Motor neuron (in vitro differentiated cells): ENCODE data around the gene ANKRD36. TPM values are rescaled to one million over a fixed set of nuclear protein-coding genes. Genes with fewer than 3 reads are reported as not detected.
"Not testable (repeated sequence)": the region's sequence is repeated elsewhere in the genome, so short reads cannot be mapped to it uniquely, and the experiment has no call there.

Source experiments
- ATAC-seq, 8 experiments: fragments of 200-7000 bp; cut with Tn5 transposase; replicated peaks in 6 of 8; 2 replicates each; pipeline ENCODE4 v1.8.0; 2021; ENCODE audit warnings: mild to moderate bottlenecking in 8 of 8, moderate library complexity in 8 of 8
- H3K27ac ChIP-seq, 2 donors: fragments of 250-450 bp; sonication (Bioruptor Pico); 2 replicates each; pipeline ENCODE4 v1.9.0; 2021; ENCODE audit warnings: antibody characterized with exemption in 2 of 2, mild to moderate bottlenecking in 2 of 2, moderate library complexity in 1 of 2
- H3K4me1 ChIP-seq, 2 donors: fragments of 250-450 bp; sonication (Bioruptor Pico); replicated peaks in 1 of 2; 2 replicates each; pipeline ENCODE4 v1.6.1; 2021; ENCODE audit warnings: antibody characterized with exemption in 2 of 2, mild to moderate bottlenecking in 2 of 2, moderate library complexity in 1 of 2
- H3K4me3 ChIP-seq, 5 donors: fragments of 250-450 bp; sonication (Bioruptor Pico); 2 replicates each; pipeline ENCODE4 v1.9.0; 2021; ENCODE audit warnings: antibody characterized with exemption in 5 of 5, mild to moderate bottlenecking in 5 of 5, moderate library complexity in 4 of 5
- WGBS, 10 experiments: fragments of 450-650 bp; shearing (Covaris generic); methylation state at CpG; one replicate each; pipeline ENCODE4 v1.0.0; 2022; 5-methylcytosine and 5-hydroxymethylcytosine counted together
- in situ Hi-C, 9 experiments: fragments of 400-800 bp; cut with MboI; loops; one replicate each; pipeline ENCODE4 v1.15.0; 2021; ENCODE audit warnings: low sequenced_read_pairs in 9 of 9, low pct_unique_long_range_greater_than_20kb in 2 of 9; ENCODE audit not compliant: unreplicated experiment in 9 of 9
- total RNA-seq, 8 experiments: library from RNA; unstranded; fragments of 300-600 nt; gene quantifications; 2 replicates each; pipeline versions ENCODE4 v1.2.3 to v1.2.4, GENCODE V29; 2022

ANKRD36 gene
- total RNA-seq, 8 experiments from 2014 or later: 16.1 to 76.8 (median 55.0) TPM

- H3K4me3 ChIP-seq, ATAC-seq, in situ Hi-C loops, H3K4me1 ChIP-seq, H3K27ac ChIP-seq: not testable (repeated sequence)
- 71 to 100% (median 86%) methylated on average over 1 of the region's 2 CpGs; no CpG with 5 or more reads in 5 of the 10 experiments for WGBS, 10 experiments
Measured at GRCh38 chr2:97168583-97168982, 55.6 kb downstream of the ANKRD36 start.

- WGBS, 10 experiments: 33 to 100% (median 83%) methylated on average over 1 of the region's 1 CpG; no CpG with 5 or more reads in 6 of the 10 experiments
- H3K27ac ChIP-seq, in situ Hi-C loops, ATAC-seq, H3K4me1 ChIP-seq, H3K4me3 ChIP-seq: not testable (repeated sequence)
Measured at GRCh38 chr2:97180391-97180790, 67.4 kb downstream of the ANKRD36 start.

- H3K4me1 ChIP-seq, ATAC-seq, H3K4me3 ChIP-seq, in situ Hi-C loops, H3K27ac ChIP-seq: not testable (repeated sequence)
- no CpG with 5 or more reads among the region's 1 CpG for WGBS, 10 experiments
Measured at GRCh38 chr2:97195349-97195748, 82.4 kb downstream of the ANKRD36 start.

GRCh38 chr2:97197251-97197650 is 84.3 kb downstream of the ANKRD36 start:
- H3K4me1 ChIP-seq, ATAC-seq, H3K4me3 ChIP-seq, in situ Hi-C loops, H3K27ac ChIP-seq: not testable (repeated sequence)
- WGBS, 10 experiments: 100% methylated on average over 1 of the region's 1 CpG; no CpG with 5 or more reads in 2 of the 10 experiments

GRCh38 chr2:97200887-97201286 is 87.9 kb downstream of the ANKRD36 start:
- 40 to 100% (median 92%) methylated on average over 1 to 2 of the region's 2 CpGs; no CpG with 5 or more reads in 1 of the 10 experiments for WGBS, 10 experiments
- H3K27ac ChIP-seq, H3K4me3 ChIP-seq, H3K4me1 ChIP-seq, in situ Hi-C loops, ATAC-seq: not testable (repeated sequence)

- 80 to 100% (median 97%) methylated on average over 1 to 5 of the region's 5 CpGs; no CpG with 5 or more reads in 2 of the 10 experiments for WGBS, 10 experiments
- H3K4me1 ChIP-seq, ATAC-seq, in situ Hi-C loops, H3K27ac ChIP-seq, H3K4me3 ChIP-seq: not testable (repeated sequence)
Measured at GRCh38 chr2:97202643-97203250, 89.8 kb downstream of the ANKRD36 start.

- Histone ChIP-seq H3K4me1 (no peaks in the 10 kb centered on the region), H3K4me3 (no peak overlapping the region), H3K27ac (no peak overlapping the region)
- ATAC-seq: no peak
- in situ Hi-C loops: no loop called here
- WGBS, 10 experiments: 88 to 100% (median 96%) methylated on average over 2 to 5 of the region's 5 CpGs
Measured at GRCh38 chr2:97210325-97210724, 97.4 kb downstream of the ANKRD36 start.

GRCh38 chr2:97215025-97215424 is 102.1 kb downstream of the ANKRD36 start:
- WGBS, 10 experiments: no CpG with 5 or more reads among the region's 2 CpGs
- H3K4me1 ChIP-seq, H3K27ac ChIP-seq, in situ Hi-C loops, H3K4me3 ChIP-seq: not testable (repeated sequence)
- ATAC-seq: peak in 2 of 8 experiments; percentile 42 to 91

GRCh38 chr2:97230848-97231585 is 118.1 kb downstream of the ANKRD36 start:
- H3K4me1 ChIP-seq, H3K4me3 ChIP-seq, ATAC-seq, H3K27ac ChIP-seq, in situ Hi-C loops: not testable (repeated sequence)
- 90 to 100% (median 95%) methylated on average over 1 to 5 of the region's 10 CpGs; no CpG with 5 or more reads in 4 of the 10 experiments for WGBS, 10 experiments

- H3K4me3 ChIP-seq, in situ Hi-C loops, H3K27ac ChIP-seq, H3K4me1 ChIP-seq: not testable (repeated sequence)
- WGBS, 10 experiments: no CpG with 5 or more reads among the region's 1 CpG
- peak in 3 of 8 experiments; percentile 66 to 91 (median 88) for ATAC-seq
Measured at GRCh38 chr2:97232981-97233380, 120.0 kb downstream of the ANKRD36 start.

- H3K4me1 ChIP-seq, ATAC-seq, in situ Hi-C loops, H3K4me3 ChIP-seq, H3K27ac ChIP-seq: not testable (repeated sequence)
- WGBS, 10 experiments: no CpG with 5 or more reads among the region's 2 CpGs
Measured at GRCh38 chr2:97233660-97234295, 120.8 kb downstream of the ANKRD36 start.

GRCh38 chr2:97261192-97261591 is 148.2 kb downstream of the ANKRD36 start:
- in situ Hi-C loops, H3K4me1 ChIP-seq, H3K4me3 ChIP-seq, H3K27ac ChIP-seq: not testable (repeated sequence)
- no CpG with 5 or more reads among the region's 4 CpGs for WGBS, 10 experiments
- ATAC-seq: peak in 6 of 8 experiments; percentile 44 to 90 (median 72)

- H3K4me1 ChIP-seq, H3K27ac ChIP-seq, ATAC-seq, in situ Hi-C loops, H3K4me3 ChIP-seq: not testable (repeated sequence)
- no CpG with 5 or more reads among the region's 6 CpGs for WGBS, 10 experiments
Measured at GRCh38 chr2:97266449-97266848, 153.5 kb downstream of the ANKRD36 start.
